ENCODE data around the gene PRPF40A.

Gene PRPF40A

DNA sequence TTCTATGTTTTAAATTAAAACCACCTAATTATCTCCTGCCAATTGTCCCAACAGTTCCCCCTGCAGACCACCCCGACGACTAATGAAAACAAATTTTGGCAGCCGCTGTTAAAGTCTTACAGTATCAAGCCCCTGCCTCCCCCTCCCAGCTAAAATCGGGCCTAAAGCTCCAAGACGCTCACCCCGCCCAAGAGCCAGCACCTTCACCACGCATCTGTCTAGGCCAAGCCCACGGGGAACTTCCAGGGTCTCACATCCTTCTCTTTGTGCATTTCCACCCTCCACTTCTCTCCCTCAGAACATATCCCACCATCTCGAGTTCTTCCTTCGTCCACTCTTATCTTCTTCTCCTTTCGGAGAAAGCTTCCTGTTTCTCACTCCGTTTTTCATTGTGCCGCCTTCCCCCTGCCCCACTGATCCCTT is 445 bp downstream of the PRPF40A start:
- no peak for DNase-seq (ENCODE audit: low spot score)

DNA sequence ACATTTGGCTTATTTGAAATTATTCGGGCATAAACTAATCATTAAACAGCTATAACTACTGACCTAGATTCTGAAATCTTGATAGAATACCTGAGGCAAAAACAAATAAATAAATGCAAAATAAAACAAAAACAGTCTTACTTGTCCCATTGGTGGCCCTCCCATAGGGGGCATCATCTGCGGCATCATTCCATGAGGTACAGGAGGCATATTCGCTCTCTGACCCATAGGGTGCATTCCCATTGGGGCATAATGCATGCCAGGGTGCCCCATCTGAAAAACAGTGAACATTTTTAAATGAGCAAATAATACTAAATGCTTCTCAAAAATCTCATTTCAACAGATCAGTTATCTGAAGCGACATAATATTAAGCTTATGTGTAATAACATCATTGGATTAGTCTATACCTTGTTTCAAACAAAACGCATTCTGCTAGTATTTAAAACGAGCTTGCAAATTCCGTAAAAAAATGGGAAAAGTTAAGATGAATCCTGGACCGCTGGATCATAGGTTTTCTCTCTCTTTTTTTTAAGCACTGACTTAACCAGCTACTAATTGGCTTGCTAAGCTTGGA is 1.3 kb downstream of the PRPF40A start:
- DNase-seq (ENCODE audit: low spot score): peak; percentile 7

DNA sequence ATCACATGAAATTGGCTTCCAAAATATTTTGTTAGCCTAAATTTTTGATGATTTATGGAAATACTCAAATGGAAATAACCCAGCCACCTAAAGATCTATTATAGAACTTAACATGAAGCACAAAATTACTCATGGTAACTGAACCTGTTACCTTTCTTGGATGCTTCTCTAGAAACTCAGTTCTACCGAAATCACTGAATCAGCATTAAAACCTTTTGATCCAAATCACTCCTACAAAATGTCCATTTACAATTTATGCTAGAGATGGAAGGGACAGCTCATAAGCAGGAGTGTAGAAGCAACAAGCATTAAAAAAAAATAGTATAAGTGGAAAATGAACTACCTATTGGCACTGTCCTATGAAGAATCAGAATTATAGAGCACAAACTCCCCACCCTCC is 2.1 kb downstream of the PRPF40A start:
- no peak for DNase-seq (ENCODE audit: low spot score)

DNA sequence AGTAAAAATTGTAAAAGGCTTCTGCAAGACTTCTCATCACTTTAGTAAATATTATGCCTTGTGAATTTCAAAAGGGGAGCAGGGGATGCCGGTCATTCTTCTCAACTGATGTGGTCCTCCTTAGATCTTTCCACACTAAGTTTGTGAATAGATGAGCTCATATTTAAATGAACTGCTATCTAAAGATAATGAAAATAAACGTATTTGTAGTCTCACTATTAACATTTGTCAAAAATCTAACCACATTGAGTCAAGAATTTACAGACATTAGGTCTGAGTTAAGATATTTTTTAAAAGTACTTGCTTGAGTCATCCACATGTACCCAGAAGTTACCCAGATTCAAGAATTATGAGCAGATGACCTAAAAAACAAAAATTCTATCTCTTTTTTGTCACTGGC is 6.5 kb downstream of the PRPF40A start:
- no peak for DNase-seq (ENCODE audit: low spot score)

DNA sequence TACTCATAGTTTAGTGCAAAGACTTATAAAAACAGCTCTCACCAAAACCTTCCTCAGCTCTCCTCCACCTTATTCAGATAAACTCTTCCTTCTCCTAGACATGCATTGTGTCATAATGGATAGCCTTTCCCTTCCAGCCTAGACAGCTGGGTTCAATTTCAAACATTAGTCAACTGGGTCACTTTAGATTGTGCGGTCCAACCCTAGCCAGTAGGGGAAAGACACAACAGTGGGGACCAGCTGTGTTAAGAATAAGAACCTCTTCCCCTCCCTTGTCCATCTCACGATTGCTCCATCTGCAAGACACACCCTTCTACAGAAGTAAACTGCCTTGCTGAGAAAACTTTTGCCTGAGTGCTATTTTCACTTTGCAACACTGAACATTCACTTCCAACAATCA is 8.5 kb downstream of the PRPF40A start:
- DNase-seq (ENCODE audit: low spot score): no peak

DNA sequence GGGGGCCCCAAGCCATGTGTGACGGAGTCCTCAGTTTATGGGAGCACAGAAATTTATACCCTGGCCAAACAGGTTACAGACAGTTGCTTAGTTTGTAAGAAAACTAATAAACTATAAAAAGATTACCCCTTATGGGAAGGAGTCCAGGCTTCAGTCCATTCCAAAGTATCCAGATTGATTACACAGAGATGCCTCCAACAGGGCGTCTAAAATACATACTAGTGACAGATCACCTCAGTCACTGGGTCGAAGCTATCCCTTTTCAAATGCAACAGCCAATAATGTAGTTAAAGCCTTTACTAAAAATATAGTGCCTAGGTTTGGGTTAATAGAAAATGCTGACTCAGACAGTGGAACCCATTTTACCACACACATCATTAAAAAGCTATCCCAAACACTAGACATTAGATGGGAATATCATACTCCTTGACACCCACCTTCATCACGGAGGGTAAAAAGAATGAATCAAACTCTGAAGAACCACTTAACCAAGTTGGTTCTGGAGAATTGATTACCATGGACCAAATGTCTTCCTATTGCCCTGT is 10.7 kb downstream of the PRPF40A start:
- no peak for DNase-seq (ENCODE audit: low spot score)

DNA sequence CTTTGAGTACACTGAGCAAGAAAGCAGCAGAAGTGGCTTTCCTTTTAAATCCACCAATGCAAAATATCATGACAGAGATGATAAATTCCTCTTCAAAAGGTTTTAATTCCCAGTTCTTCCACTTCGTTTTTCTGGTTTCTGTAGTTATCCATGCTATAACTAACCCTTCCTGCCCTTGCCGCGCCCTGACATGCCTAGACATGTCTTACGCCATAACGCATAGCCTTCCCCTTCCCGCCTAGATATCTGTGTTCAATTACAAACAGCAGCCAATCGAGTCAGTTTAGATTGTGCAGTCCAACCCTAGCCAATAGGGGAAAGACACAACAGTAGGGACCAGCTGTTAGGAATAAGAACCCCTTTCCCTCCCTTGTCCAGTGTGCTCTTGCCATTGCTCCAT is 16.1 kb downstream of the PRPF40A start:
- no peak for DNase-seq (ENCODE audit: low spot score)

DNA sequence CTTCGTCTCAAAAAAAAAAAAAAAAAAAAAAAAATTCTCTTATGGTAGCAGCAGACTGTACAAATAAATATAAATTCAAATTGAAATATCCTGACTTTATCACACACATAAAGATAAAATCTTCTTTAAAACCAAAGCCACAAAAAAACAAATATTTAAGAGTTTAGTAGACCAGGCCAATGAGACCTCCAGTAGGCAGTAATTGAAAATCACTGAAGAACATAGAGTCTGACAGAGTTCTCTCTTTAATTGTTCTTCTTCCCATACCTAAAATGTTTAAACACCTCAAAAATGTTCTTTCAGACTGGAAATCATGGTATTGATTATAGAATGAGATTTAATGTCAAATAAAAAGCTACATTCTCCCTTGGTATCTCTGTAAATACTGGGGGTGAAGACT is 20.8 kb downstream of the PRPF40A start:
- no peak for DNase-seq (ENCODE audit: low spot score)

DNA sequence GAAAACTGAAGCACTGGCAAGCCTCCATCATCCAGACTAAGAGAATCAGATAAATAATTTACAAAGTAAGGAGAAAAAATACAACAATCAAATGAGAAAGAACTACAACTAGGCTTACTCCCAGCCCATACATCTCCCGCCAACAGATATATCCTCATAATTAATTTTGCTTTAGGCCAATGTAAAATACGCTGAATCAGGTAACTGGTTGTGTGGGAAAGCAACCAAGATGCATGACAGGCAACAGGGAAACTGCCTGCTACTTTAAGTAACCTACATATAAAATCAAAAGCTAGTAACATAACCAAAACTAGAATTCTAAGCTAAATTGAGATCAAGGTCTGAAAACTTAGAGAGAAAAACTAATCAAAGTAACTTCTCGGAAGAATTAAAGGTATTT is 21.5 kb downstream of the PRPF40A start:
- DNase-seq (ENCODE audit: low spot score): no peak

DNA sequence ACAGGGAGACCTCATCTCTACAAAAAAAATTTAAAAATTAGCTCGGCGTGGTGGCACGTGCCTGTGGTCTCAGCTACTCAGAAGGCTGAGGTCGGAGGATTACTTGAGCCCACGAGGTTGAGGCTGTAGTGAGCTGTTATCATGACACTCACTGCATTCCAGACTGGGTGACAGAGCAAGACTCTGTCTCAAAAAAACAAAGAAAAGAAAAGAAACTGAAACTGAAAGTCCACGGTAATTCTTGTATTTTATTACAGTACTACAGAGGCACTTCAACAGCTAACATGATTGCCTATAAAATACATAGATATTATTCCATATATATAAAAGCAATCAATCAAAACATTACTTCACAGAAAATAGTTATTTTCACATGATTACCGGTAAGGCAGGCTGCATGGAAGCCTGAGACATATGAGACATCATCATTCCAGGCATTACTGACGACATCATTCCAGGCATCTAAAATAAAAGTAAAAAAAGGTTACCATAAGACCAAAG is 23.1 kb downstream of the PRPF40A start:
- DNase-seq (ENCODE audit: low spot score): no peak

DNA sequence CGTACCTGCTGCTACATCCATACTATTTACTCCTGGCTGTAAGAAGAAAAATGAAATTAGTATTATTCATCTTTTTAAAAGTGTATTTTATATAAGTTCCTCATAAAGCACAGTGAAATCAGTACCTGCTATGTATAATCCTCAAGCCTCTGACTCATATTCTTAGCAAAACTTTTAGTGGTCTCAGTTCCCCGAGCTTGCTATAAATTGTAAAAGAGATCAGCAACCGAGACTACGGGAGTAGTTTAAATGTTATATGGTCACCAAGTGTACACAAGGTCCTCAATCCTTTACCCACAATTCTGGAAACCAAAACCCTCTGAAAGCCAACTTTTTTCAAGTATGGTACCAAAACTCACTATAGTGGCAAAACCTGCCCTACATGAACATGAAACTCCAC is 24.2 kb downstream of the PRPF40A start:
- no peak for DNase-seq (ENCODE audit: low spot score)

DNA sequence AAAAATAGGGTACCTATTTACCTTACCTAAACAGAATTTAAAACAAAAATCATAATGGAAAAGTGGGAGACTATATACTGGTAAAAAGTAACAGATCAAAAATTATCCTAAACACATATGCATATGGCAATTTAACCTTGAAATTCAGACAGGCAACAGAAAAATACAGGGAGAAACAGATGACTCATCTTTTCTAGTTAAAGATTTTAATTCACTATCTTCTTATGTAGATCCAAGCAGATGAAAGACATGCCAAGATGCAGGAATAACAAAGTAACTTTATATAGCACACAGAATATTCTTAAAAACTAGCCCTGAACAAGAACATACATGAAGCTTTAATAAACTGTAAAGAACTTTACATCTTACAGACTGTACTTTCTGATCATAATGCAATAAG is 30.9 kb downstream of the PRPF40A start:
- no peak for DNase-seq (ENCODE audit: low spot score)

DNA sequence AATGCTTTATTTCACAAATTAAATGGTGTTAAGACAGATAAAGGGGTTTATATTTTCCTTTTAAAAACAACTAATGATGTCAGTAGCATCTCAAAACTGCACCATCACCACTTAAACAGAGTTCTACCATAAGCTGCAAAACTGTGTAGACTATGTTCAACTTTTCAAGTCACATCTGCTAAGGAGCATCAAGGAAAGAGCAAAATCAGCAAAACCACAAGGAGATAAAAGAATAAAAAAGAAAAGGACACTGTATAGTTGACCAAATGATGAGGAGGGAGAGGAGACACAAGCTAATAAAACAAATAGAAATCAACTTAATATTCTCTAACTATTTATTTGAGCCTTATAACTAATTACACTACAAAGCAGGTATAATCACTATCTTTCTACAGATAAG is 33.9 kb downstream of the PRPF40A start:
- DNase-seq (ENCODE audit: low spot score): no peak

DNA sequence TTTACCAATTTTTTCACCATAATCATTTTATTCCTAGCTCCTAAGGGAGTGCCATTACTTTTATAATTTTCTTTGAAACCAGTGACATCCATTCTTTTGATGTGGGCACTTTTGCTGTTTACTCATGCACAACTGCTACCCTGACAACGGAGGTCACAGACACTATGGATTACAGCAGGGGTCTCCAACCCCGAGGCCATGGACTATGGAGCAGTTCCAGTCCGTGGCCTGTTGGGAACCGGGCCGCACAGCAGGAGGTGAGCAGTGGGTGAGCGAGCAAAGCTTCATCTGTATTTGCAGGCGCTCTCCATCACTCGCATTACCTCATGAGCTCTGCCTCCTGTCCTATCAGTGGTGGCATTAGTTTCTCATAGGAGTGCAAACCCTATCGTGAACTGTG is 34.6 kb downstream of the PRPF40A start:
- DNase-seq (ENCODE audit: low spot score): no peak

DNA sequence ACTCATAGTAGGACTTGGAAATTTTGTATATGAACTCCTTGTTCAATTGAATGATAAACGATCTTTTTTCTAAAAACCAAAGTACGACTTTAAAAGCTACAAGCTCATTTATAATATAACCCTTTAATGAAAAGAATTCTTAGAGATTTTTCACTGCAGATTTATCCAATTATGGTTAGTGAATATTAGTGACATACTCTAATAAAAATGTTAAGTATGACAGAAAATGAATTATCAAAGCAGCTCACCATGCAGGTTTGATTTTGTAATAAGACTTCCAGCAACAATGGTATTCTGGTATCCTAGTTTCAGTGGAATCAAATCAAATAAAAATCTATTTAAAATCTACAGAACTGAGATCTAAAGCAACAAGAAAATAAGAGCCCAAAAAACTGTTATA is 38.5 kb downstream of the PRPF40A start:
- no peak for DNase-seq (ENCODE audit: low spot score)

DNA sequence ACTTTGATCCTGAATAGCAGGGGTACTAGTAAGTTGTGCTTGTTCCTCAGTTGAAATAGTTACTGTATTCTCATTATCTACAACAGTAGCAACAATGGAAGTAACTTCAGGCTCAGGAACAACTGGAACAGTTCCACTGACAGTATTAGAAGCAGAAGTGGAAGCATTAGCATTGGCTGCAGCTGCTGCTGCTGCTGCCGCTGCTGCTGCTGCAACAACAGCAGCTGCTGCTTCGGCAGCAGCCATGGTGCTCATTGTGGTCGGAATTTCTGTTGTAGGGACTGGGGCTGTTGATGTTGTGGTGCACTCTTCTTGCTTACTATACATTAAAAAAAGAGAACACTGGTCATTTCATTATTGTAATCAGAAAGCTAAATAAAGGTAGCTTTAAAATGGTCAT is 40.8 kb downstream of the PRPF40A start:
- no peak for DNase-seq (ENCODE audit: low spot score)

DNA sequence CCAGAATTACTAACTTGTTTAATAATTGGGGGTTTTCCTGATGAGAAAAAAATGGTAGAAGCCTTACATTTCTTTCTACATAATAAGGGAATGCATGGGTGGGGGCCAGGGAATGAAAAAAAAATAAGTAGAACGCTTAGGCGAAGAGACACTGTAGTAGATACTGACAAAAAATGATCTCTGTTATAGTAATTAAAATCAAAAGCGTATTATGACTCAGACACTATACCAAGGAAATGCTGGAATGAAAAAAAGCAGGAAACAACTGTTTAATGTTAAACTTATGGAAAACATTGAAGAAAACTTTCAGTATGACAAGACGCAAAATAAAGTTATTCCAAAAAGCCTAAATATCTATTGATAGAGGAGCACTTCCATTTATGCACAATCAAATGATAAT is 42.9 kb downstream of the PRPF40A start:
- DNase-seq (ENCODE audit: low spot score): no peak

DNA sequence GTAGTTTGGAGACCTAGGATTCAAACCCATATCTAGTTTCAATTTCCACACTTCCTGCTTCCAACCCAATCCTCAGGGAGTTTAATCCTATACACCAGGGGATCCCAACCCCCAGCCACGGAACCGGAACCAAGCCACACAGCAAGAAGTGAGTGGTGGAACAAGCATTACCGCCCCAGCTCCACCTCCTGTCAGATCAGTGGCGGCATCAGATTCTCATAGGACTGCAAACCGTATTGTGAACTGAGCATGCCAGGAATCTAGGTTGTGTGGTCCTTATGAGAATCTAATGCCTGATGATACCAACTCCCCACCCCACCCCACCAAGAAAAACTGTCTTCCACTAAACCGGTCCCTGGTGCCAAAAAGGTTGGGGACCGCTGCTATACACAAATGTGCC is 52.5 kb downstream of the PRPF40A start:
- DNase-seq (ENCODE audit: low spot score): no peak

DNA sequence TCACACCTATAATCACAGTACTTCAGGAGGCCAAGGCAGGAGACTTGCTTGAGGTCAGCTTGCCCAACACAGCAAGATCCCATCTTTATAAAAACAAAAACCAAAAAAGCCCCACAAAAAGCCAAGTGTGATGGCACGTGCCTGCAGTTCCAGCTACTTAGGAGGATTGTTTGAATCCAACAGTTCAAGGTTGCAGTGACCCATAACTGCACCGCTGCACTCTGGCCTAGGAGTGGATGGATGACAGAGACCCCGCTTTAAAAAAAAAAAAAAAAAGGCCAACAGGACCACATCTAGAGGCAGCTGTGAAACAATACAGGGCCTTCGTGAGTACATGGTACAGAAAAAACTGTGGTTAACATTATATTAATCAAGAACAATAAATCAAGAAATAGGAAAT is 56.2 kb downstream of the PRPF40A start:
- no peak for DNase-seq (ENCODE audit: low spot score)

DNA sequence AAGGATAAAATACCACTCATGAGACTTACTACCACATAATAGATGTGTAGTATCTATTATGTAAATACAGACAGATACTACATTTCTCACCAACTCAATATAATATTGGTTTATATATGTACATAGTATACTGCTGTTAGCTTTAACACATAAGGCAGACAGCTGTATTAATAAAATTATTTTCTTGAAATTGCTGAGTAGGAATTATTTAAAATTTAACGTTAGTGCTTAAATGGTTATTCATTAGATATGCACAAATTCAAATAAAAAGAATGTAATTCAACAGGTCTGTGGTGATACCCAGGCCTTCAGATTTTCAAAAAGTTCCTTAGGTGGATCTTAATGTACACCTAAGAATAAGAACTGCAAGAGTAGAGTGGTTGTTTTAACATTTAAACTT is 59.0 kb downstream of the PRPF40A start:
- DNase-seq (ENCODE audit: low spot score): no peak

DNA sequence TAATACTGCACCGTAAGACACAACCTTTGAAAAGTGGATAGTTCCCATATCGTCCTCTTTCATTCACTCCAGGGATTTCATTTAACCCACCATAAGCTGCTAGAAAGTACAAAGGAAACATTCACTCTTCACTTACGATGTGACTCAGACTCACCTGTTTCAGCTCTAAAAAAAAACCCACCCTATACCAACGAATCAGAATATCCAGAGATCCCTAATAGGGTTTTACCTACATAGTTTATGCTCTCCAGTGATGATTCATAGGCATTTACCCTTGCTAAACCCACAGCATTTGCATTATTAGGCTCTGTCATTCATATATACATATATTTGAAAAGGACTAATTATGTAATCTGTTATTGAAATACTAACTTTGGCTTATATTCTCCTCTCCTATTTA is 60.2 kb downstream of the PRPF40A start:
- DNase-seq (ENCODE audit: low spot score): no peak

DNA sequence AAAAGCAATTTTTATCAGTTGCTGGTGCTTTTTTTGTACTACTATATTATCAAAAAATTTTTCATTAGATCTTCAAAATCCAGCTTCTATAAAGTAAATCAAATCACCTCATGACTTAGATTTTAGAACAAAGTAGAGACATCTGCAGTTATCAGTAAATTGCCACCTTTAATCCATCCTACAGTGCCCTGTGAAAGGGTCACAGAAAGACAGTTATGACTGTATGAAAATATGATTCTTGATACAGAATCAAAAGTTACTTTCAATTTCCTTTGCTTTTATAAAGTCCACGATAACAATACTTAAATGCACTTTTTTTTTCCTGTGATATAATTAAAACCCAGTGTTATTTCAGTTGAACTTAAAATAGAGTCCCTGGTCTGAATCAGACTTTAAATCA is 61.4 kb downstream of the PRPF40A start:
- no peak for DNase-seq (ENCODE audit: low spot score)

DNA sequence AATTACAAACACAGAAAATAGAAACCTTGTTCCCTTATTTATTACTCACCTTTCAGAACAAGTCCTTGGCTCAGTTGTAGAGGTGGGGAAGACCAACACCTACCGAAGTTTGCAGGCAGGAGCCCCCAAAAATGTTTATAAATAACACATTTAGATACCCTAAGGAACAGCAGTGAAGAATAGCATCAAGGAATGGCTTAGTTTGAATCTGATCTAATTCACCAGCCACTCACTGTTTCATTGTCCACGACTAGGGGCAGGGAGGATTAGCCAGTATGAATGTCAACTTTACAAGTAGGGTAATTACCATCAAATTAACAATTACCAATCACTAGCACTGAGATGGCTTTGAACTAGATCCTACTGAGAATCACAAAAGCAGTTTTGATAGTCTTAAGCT is 65.4 kb downstream of the PRPF40A start:
- DNase-seq (ENCODE audit: low spot score): no peak

DNA sequence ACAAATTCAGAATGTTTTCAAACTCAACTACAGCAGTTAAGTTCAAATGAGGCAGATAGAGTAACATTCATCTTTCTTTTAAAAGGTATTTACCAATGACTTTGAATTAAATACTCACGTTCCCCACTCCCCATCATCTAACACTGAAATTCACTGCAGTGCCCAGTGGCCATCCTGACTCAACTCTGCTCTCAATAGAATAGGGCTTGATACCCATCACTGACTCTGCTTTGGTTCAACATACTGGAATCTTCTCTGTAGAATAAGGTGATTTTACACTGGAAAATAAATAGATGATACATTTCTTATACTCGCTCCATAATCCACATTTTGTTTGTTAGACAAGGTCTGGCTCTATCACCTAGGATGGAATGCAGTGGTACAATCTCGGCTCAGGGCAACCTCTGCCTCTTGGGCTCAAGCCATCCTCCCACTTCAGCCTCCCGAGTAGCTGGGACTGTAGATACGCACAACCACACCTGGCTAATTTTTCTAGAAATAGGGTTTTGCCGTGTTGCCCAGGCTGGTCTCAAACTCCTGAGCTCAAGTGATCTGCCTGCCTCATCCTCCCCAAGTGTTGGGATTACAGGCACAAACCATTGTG is 66.4 kb downstream of the PRPF40A start:
- DNase-seq (ENCODE audit: low spot score): no peak

All from germinal center (tissue), 1 donor.